H9 (cell line): ENCODE results near the gene PCDHA1. TPM values are rescaled to one million over a fixed set of nuclear protein-coding genes. Genes with fewer than 3 reads are reported as not detected.

Source experiments
- DNase-seq: peaks from one replicate; pipeline ENCODE4 v3.0.0-alpha.2; 2017
- H2AFZ ChIP-seq: one replicate; pipeline ENCODE4 v1.6.1; 2013; ENCODE audit warnings: mild to moderate bottlenecking, low read length, control low read depth, moderate library complexity
- H2AK5ac ChIP-seq: 2 replicates; pipeline ENCODE4 v1.6.1; 2013; ENCODE audit warnings: low read length, control low read depth, mixed read lengths; ENCODE audit not compliant: insufficient read length
- H2BK120ac ChIP-seq: one replicate; pipeline ENCODE4 v1.6.1; 2013; ENCODE audit warnings: low read depth, mild to moderate bottlenecking, low read length, control low read depth, inconsistent platforms; ENCODE audit not compliant: poor library complexity, severe bottlenecking
- H2BK12ac ChIP-seq: 2 replicates; pipeline ENCODE4 v1.6.1; 2013; ENCODE audit warnings: low read length, control low read depth, mixed read lengths, low read depth; ENCODE audit not compliant: insufficient read length
- H2BK15ac ChIP-seq: 2 replicates; pipeline ENCODE4 v1.6.1; 2013; ENCODE audit warnings: low read depth, low read length, control low read depth
- H2BK20ac ChIP-seq: one replicate; pipeline ENCODE4 v1.6.1; 2013; ENCODE audit warnings: low read depth, mild to moderate bottlenecking, low read length, control low read depth, inconsistent platforms; ENCODE audit not compliant: poor library complexity, severe bottlenecking
- H2BK5ac ChIP-seq: 2 replicates; pipeline ENCODE4 v1.6.1; 2013; ENCODE audit warnings: low read length, control low read depth, mixed read lengths; ENCODE audit not compliant: insufficient read length
- H3K14ac ChIP-seq: 2 replicates; pipeline ENCODE4 v1.6.1; 2013; ENCODE audit warnings: low read length, control low read depth; ENCODE audit not compliant: insufficient read depth
- H3K18ac ChIP-seq: 2 replicates; pipeline ENCODE4 v1.6.1; 2013; ENCODE audit warnings: low read depth, mild to moderate bottlenecking, mixed read lengths, low read length, control low read depth; ENCODE audit not compliant: insufficient read length
- H3K23ac ChIP-seq: 2 replicates; pipeline ENCODE4 v1.6.1; 2013; ENCODE audit warnings: low read length, control low read depth, mixed read lengths, low read depth; ENCODE audit not compliant: insufficient read length
- H3K23me2 ChIP-seq: 2 replicates; pipeline ENCODE4 v1.6.1; 2013; ENCODE audit warnings: low read depth, mild to moderate bottlenecking, mixed read lengths, low read length, control low read depth; ENCODE audit not compliant: insufficient read length, poor library complexity, severe bottlenecking
- H3K27ac ChIP-seq: 2 replicates; pipeline ENCODE4 v1.5.1; 2013; ENCODE audit warnings: low read length, control low read depth, mixed read lengths, low read depth; ENCODE audit not compliant: insufficient read length
- H3K27me3 ChIP-seq: 2 replicates; pipeline ENCODE4 v1.6.1; 2013; ENCODE audit warnings: low read length, control low read depth, inconsistent platforms; ENCODE audit not compliant: insufficient read depth
- H3K4ac ChIP-seq: 2 replicates; pipeline ENCODE4 v1.6.1; 2013; ENCODE audit warnings: low read depth, mild to moderate bottlenecking, control low read depth, inconsistent platforms, low read length, moderate library complexity
- H3K4me1 ChIP-seq: 2 replicates; pipeline ENCODE4 v1.6.1; 2013; ENCODE audit warnings: low read length, control low read depth, inconsistent platforms; ENCODE audit not compliant: insufficient read depth
- H3K4me2 ChIP-seq: 2 replicates; pipeline ENCODE4 v1.6.1; 2013; ENCODE audit warnings: low read length, control low read depth, mixed read lengths; ENCODE audit not compliant: insufficient read length, insufficient read depth
- H3K56ac ChIP-seq: 2 replicates; pipeline ENCODE4 v1.6.1; 2013; ENCODE audit warnings: low read depth, mild to moderate bottlenecking, mixed read lengths, low read length, control low read depth; ENCODE audit not compliant: insufficient read length
- H3K79me1 ChIP-seq: 2 replicates; pipeline ENCODE4 v1.6.1; 2013; ENCODE audit warnings: low read depth, mild to moderate bottlenecking, moderate library complexity, low read length, control low read depth, inconsistent platforms; ENCODE audit not compliant: insufficient read depth, poor library complexity, severe bottlenecking
- H3K79me2 ChIP-seq: 2 replicates; pipeline ENCODE4 v1.6.1; 2013; ENCODE audit warnings: low read length, control low read depth, inconsistent platforms; ENCODE audit not compliant: insufficient read depth
- H3K9ac ChIP-seq: 2 replicates; pipeline ENCODE4 v1.6.1; 2013; ENCODE audit warnings: low read length, control low read depth, mixed read lengths; ENCODE audit not compliant: insufficient read length; ENCODE audit errors: extremely low read depth
- H3K9me3 ChIP-seq: one replicate; pipeline ENCODE4 v1.6.1; 2013; ENCODE audit warnings: low read depth, low read length, inconsistent platforms; ENCODE audit not compliant: control insufficient read depth
- H3T11ph ChIP-seq: one replicate; pipeline ENCODE4 v1.6.1; 2013; ENCODE audit warnings: mild to moderate bottlenecking, low read length, control low read depth, inconsistent platforms
- H4K20me1 ChIP-seq: one replicate; pipeline ENCODE4 v1.6.1; 2013; ENCODE audit not compliant: control insufficient read depth, insufficient read length, insufficient read depth
- H4K5ac ChIP-seq: 2 replicates; pipeline ENCODE4 v1.6.1; 2013; ENCODE audit warnings: low read depth, mild to moderate bottlenecking, mixed read lengths, low read length, control low read depth; ENCODE audit not compliant: insufficient read length
- H4K8ac ChIP-seq: replicated peaks from 2 replicates; pipeline ENCODE4 v1.6.1; 2013; ENCODE audit warnings: low read length, control low read depth, mixed read lengths, low read depth; ENCODE audit not compliant: insufficient read length
- H4K91ac ChIP-seq: 2 replicates; pipeline ENCODE4 v1.6.1; 2013; ENCODE audit warnings: low read depth, mild to moderate bottlenecking, moderate library complexity, mixed read lengths, low read length, control low read depth; ENCODE audit not compliant: insufficient read length
- H3K27ac Mint-ChIP-seq, 3 experiments: 2 replicates in 2 of 3; 3 replicates in 1 of 3; pipeline ENCODE4 v1.8.0; 2020 to 2021; ENCODE audit warnings: mixed read lengths in 3 of 3, mild to moderate bottlenecking in 1 of 3, moderate library complexity in 1 of 3
- H3K27me3 Mint-ChIP-seq: 2 replicates; pipeline ENCODE4 v1.8.0; 2021; ENCODE audit warnings: low read depth, mild to moderate bottlenecking, moderate library complexity, mixed read lengths
- H3K36me3 Mint-ChIP-seq, 3 experiments: 2 replicates in 2 of 3; 3 replicates in 1 of 3; pipeline ENCODE4 v1.8.0; 2020 to 2021; ENCODE audit warnings: low read depth in 3 of 3, mixed read lengths in 3 of 3; ENCODE audit not compliant: insufficient read depth in 1 of 3
- H3K4me1 Mint-ChIP-seq, 2 experiments: 2 replicates each; pipeline ENCODE4 v1.8.0; 2020; ENCODE audit warnings: mixed read lengths in 2 of 2
- H3K4me3 Mint-ChIP-seq, 2 experiments: 2 replicates in 1 of 2; 3 replicates in 1 of 2; pipeline ENCODE4 v1.8.0; 2020 to 2021; ENCODE audit warnings: mild to moderate bottlenecking in 2 of 2, mixed read lengths in 2 of 2, moderate library complexity in 1 of 2
- H3K9me3 Mint-ChIP-seq, 2 experiments: 2 replicates in 1 of 2; 3 replicates in 1 of 2; pipeline ENCODE4 v1.8.0; 2020; ENCODE audit warnings: mild to moderate bottlenecking in 2 of 2, mixed read lengths in 2 of 2, moderate library complexity in 1 of 2
- WGBS: extraction: QIAGEN DNeasy Blood & Tissue Kit; methylation state at CpG from one replicate; pipeline ENCODE4 v1.1.7; 2013; ENCODE audit warnings: missing lambda C conversion rate, low lambda C conversion rate, mixed read lengths; ENCODE audit not compliant: insufficient read length; ENCODE audit errors: extremely low coverage; 5-methylcytosine and 5-hydroxymethylcytosine counted together
- total RNA-seq: library from RNA; stranded (reverse); gene quantifications from 2 replicates; pipeline ENCODE4 v1.2.1, GENCODE V29; 2021
- TF ChIP-seq, protein P1 (sequence below): fragments of 200-600 bp; sonication (generic); conservative IDR thresholded peaks from 3 replicates; pipeline ENCODE4 v1.8.0; 2021; ENCODE audit warnings: antibody characterized with exemption, mild to moderate bottlenecking

PCDHA1 gene
- total RNA-seq, 1 experiment from 2014 or later: 0.61 TPM

DNA sequence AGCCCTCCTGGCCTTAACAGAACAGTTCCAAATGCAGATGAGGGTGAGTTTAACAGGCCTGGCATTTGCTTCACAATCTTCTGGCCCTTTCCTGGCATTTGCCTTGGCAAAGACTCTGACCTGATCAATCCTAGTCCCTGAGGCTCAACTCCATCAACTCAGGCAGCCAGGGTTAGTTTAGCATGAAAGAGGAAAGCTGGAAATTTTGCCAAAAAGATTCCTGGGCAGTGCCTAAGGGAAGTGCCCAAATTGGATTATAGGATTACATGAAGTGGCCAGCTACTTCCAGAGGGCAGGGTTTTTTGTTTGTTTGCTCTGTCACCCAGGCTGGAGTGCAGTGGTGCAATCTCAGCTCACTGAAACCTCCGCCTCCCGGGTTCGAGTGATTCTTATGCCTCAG is 217.1 kb downstream of the PCDHA1 start:
- TF ChIP-seq, protein P1, sequence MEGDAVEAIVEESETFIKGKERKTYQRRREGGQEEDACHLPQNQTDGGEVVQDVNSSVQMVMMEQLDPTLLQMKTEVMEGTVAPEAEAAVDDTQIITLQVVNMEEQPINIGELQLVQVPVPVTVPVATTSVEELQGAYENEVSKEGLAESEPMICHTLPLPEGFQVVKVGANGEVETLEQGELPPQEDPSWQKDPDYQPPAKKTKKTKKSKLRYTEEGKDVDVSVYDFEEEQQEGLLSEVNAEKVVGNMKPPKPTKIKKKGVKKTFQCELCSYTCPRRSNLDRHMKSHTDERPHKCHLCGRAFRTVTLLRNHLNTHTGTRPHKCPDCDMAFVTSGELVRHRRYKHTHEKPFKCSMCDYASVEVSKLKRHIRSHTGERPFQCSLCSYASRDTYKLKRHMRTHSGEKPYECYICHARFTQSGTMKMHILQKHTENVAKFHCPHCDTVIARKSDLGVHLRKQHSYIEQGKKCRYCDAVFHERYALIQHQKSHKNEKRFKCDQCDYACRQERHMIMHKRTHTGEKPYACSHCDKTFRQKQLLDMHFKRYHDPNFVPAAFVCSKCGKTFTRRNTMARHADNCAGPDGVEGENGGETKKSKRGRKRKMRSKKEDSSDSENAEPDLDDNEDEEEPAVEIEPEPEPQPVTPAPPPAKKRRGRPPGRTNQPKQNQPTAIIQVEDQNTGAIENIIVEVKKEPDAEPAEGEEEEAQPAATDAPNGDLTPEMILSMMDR: no peak
- peak overlapping the region; percentile 79 for H3K27ac ChIP-seq
- no peak overlapping the region for H3K9ac ChIP-seq

More for the DNA sequence above, 217.1 kb downstream of the PCDHA1 start:
- Histone ChIP-seq H3K4ac (no peak overlapping the region), H2BK120ac (no peak overlapping the region), H2BK12ac (peak overlapping the region; percentile 89), H3K14ac (no peak overlapping the region), H3K9me3 (no peaks in the 10 kb centered on the region), H4K5ac (no peak overlapping the region), H2BK15ac (no peak overlapping the region), H2AFZ (no peak overlapping the region), H2BK5ac (no peak overlapping the region), H3K23me2 (peaks cover 9% of the 10 kb centered on the region), H3K4me1 (peaks cover 23% of the 10 kb centered on the region), H2AK5ac (peak overlapping the region; percentile 93), H3K79me1 (no peaks in the 10 kb centered on the region), H3K23ac (no peak overlapping the region), H3K27me3 (no peaks in the 10 kb centered on the region), H3K79me2 (no peaks in the 10 kb centered on the region), H3T11ph (no peak overlapping the region), H3K56ac (no peak overlapping the region), H3K18ac (peak overlapping the region; percentile 24), H3K4me2 (peak overlapping the region; percentile 89), H4K8ac (no peak overlapping the region), H4K91ac (peak overlapping the region; percentile 82), H2BK20ac (no peak overlapping the region), H4K20me1 (no peaks in the 10 kb centered on the region)
- Mint-ChIP-seq H3K27ac (peak overlapping the region in 2 of 3 experiments; percentile 96 to 99; a peak in 3 of 7 replicates), H3K4me3 (peak overlapping the region in 1 of 2 experiments; percentile 85; a peak in 1 of 5 replicates), H3K36me3 (peaks cover 4 to 13% (median 6%) of the 10 kb centered on the region in 3 experiments; a peak in 6 of 7 replicates), H3K9me3 (no peaks in the 10 kb centered on the region), H3K4me1 (peaks cover 71 to 76% of the 10 kb centered on the region in 2 experiments), H3K27me3 (peaks cover 4% of the 10 kb centered on the region; the same call in 1 of the 2 replicates)
- no peak for DNase-seq
- WGBS: no CpG with 5 or more reads among the region's 3 CpGs
